Measurements from ENCODE around the gene SLMAP. TPM values are rescaled to one million over a fixed set of nuclear protein-coding genes. Genes with fewer than 3 reads are reported as not detected.

The SLMAP gene
- total and polyA plus RNA-seq, 2 of the 13 experiments (the other 11 are each of a cell fraction or from before 2014, with no cell fraction given): 24.0 to 48.3 TPM

DNA sequence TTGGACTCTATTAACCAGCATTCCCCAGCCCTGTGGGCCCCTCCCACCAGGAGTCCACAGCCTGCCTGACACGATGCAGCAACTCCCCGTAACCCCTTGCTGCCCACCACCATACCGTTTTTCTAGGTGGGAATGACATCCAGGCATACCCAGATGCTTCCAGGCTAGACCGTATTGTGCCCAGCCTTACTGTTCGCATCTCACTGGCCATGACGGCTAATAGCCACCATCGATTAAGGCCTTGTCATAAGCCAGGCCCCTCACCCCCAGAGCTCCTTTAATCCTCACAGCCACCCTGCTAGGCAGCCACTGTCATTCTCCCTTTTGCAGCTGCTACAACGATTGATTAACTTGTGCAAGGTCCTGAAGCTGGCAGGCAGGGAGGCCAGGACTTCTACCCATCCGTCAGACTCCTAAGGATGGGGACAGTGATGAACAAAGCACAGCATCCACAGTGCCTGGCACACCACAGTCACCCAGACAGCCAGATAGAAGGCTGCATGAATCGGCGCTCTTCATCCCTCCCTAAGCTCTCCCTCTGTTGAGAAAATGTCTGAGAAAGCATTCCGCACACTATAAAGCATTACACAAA lies 192.1 kb downstream of the SLMAP start (continued):
- 0 out of 2 replicates have a peak, but pooled peaks have one; percentile 36 for TF ChIP-seq ZNF547 (CRISPR knock-in tag; IDR thresholded peaks at IDR 0.05)
- TF ChIP-seq, protein P1, sequence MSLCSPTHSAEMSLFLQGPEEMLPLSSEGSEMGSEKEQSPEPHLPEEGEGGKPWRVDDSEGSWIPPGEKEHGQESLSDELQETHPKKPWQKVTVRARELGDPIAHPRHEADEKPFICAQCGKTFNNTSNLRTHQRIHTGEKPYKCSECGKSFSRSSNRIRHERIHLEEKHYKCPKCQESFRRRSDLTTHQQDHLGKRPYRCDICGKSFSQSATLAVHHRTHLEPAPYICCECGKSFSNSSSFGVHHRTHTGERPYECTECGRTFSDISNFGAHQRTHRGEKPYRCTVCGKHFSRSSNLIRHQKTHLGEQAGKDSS (CRISPR knock-in tag; IDR thresholded peaks at IDR 0.05; ENCODE audit: borderline replicate concordance, low read depth): no peak
- TF ChIP-seq SMAD3 (CRISPR knock-in tag; IDR thresholded peaks at IDR 0.05): no peak
- TF ChIP-seq, protein P2, sequence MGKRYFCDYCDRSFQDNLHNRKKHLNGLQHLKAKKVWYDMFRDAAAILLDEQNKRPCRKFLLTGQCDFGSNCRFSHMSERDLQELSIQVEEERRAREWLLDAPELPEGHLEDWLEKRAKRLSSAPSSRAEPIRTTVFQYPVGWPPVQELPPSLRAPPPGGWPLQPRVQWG (CRISPR knock-in tag; IDR thresholded peaks at IDR 0.05; ENCODE audit: borderline replicate concordance, low read depth): no peak
- no peak for TF ChIP-seq SNRNP70 (IDR thresholded peaks at IDR 0.05; ENCODE audit: low read depth, low read length)
- TF ChIP-seq, protein P3, sequence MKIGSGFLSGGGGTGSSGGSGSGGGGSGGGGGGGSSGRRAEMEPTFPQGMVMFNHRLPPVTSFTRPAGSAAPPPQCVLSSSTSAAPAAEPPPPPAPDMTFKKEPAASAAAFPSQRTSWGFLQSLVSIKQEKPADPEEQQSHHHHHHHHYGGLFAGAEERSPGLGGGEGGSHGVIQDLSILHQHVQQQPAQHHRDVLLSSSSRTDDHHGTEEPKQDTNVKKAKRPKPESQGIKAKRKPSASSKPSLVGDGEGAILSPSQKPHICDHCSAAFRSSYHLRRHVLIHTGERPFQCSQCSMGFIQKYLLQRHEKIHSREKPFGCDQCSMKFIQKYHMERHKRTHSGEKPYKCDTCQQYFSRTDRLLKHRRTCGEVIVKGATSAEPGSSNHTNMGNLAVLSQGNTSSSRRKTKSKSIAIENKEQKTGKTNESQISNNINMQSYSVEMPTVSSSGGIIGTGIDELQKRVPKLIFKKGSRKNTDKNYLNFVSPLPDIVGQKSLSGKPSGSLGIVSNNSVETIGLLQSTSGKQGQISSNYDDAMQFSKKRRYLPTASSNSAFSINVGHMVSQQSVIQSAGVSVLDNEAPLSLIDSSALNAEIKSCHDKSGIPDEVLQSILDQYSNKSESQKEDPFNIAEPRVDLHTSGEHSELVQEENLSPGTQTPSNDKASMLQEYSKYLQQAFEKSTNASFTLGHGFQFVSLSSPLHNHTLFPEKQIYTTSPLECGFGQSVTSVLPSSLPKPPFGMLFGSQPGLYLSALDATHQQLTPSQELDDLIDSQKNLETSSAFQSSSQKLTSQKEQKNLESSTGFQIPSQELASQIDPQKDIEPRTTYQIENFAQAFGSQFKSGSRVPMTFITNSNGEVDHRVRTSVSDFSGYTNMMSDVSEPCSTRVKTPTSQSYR (CRISPR knock-in tag; IDR thresholded peaks at IDR 0.05; ENCODE audit: borderline replicate concordance): no peak
- TF ChIP-seq EEA1 (CRISPR knock-in tag; IDR thresholded peaks at IDR 0.05; ENCODE audit: borderline replicate concordance): 0 out of 2 replicates have a peak, but pooled peaks have one; percentile 51
- TF ChIP-seq ZNF333 (CRISPR knock-in tag; IDR thresholded peaks at IDR 0.05; ENCODE audit: borderline replicate concordance): 0 out of 2 replicates have a peak, but pooled peaks have one; percentile 23
- TF ChIP-seq ZNF335 (CRISPR knock-in tag; IDR thresholded peaks at IDR 0.05): peak; percentile 86; the same call in 1 of the 2 replicates
- no peak for TF ChIP-seq ZC3H4 (CRISPR knock-in tag; IDR thresholded peaks at IDR 0.05; ENCODE audit: borderline replicate concordance)
- no peak for TF ChIP-seq DNMT1 (CRISPR knock-in tag; IDR thresholded peaks at IDR 0.05)
- TF ChIP-seq STAG1 (CRISPR knock-in tag; IDR thresholded peaks at IDR 0.05): no peak
- TF ChIP-seq PLRG1 (conservative IDR thresholded peaks at IDR 0.05): no peak
- no peak for TF ChIP-seq ATM (IDR thresholded peaks at IDR 0.05; ENCODE audit: borderline replicate concordance)
- no peak for TF ChIP-seq NBN (conservative IDR thresholded peaks at IDR 0.05)
- TF ChIP-seq, protein P4, sequence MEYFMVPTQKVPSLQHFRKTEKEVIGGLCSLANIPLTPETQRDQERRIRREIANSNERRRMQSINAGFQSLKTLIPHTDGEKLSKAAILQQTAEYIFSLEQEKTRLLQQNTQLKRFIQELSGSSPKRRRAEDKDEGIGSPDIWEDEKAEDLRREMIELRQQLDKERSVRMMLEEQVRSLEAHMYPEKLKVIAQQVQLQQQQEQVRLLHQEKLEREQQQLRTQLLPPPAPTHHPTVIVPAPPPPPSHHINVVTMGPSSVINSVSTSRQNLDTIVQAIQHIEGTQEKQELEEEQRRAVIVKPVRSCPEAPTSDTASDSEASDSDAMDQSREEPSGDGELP (IDR thresholded peaks at IDR 0.05; ENCODE audit: borderline replicate concordance, low read depth): no peak
- no peak for TF ChIP-seq ZNF44 (CRISPR knock-in tag; IDR thresholded peaks at IDR 0.05)
- no peak for TF ChIP-seq GPN1 (CRISPR knock-in tag; IDR thresholded peaks at IDR 0.05; ENCODE audit: borderline replicate concordance)
- peak; percentile 17; the same call in 1 of the 2 replicates for TF ChIP-seq ZMYM3 (CRISPR knock-in tag; IDR thresholded peaks at IDR 0.05)
- no peak for TF ChIP-seq CBX2 (IDR thresholded peaks at IDR 0.05; ENCODE audit: low read depth, low read length)
- no peak for TF ChIP-seq CBX2 (CRISPR knock-in tag; IDR thresholded peaks at IDR 0.05; ENCODE audit: low read depth)
- TF ChIP-seq, protein P5, sequence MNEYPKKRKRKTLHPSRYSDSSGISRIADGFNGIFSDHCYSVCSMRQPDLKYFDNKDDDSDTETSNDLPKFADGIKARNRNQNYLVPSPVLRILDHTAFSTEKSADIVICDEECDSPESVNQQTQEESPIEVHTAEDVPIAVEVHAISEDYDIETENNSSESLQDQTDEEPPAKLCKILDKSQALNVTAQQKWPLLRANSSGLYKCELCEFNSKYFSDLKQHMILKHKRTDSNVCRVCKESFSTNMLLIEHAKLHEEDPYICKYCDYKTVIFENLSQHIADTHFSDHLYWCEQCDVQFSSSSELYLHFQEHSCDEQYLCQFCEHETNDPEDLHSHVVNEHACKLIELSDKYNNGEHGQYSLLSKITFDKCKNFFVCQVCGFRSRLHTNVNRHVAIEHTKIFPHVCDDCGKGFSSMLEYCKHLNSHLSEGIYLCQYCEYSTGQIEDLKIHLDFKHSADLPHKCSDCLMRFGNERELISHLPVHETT (CRISPR knock-in tag; conservative IDR thresholded peaks at IDR 0.05): no peak
- TF ChIP-seq ZBTB7A (CRISPR knock-in tag; IDR thresholded peaks at IDR 0.05): no peak
- no peak for TF ChIP-seq ZSCAN12 (CRISPR knock-in tag; IDR thresholded peaks at IDR 0.05)
- no peak for TF ChIP-seq ZBTB1 (CRISPR knock-in tag; IDR thresholded peaks at IDR 0.05; ENCODE audit: borderline replicate concordance)
- TF ChIP-seq SKI (IDR thresholded peaks at IDR 0.05; ENCODE audit: partially characterized antibody): no peak
- no peak for TF ChIP-seq ZBTB21 (CRISPR knock-in tag; IDR thresholded peaks at IDR 0.05)
